RWPE2 (cell line): ENCODE data around the gene PUM1.

Source experiments
- ATAC-seq: fragments of 200-7000 bp; cut with Tn5 transposase; 3 replicates; pipeline ENCODE4 v1.9.1; 2021; ENCODE audit warnings: low read depth
- DNase-seq: peaks from one replicate; pipeline ENCODE4 v3.0.0-alpha.2; 2020; ENCODE audit warnings: low spot score
- H3K27ac ChIP-seq: fragments of 450-650 bp; 2 replicates; pipeline ENCODE4 v1.5.1; 2017; ENCODE audit warnings: mild to moderate bottlenecking; ENCODE audit not compliant: poor library complexity, severe bottlenecking
- H3K27me3 ChIP-seq: fragments of 250-450 bp; sonication (Bioruptor Pico); 2 replicates; pipeline ENCODE4 v1.5.1; 2021; ENCODE audit warnings: mild to moderate bottlenecking, moderate library complexity; ENCODE audit not compliant: insufficient read depth, poor library complexity, severe bottlenecking
- H3K36me3 ChIP-seq: fragments of 250-450 bp; sonication (Bioruptor Pico); 2 replicates; pipeline ENCODE4 v1.5.1; 2020; ENCODE audit warnings: low read depth, mild to moderate bottlenecking, moderate library complexity
- H3K4me1 ChIP-seq: fragments of 250-450 bp; sonication (Bioruptor Pico); 2 replicates; pipeline ENCODE4 v1.5.1; 2021; ENCODE audit warnings: mild to moderate bottlenecking, moderate library complexity; ENCODE audit not compliant: insufficient read depth, poor library complexity, severe bottlenecking
- H3K4me3 ChIP-seq: fragments of 250-450 bp; sonication (Bioruptor Pico); 2 replicates; pipeline ENCODE4 v1.5.1; 2021; ENCODE audit warnings: mild to moderate bottlenecking, moderate library complexity; ENCODE audit not compliant: severe bottlenecking
- H3K9me3 ChIP-seq: fragments of 250-450 bp; sonication (Bioruptor Pico); 2 replicates; pipeline ENCODE4 v1.5.1; 2021; ENCODE audit warnings: mild to moderate bottlenecking, moderate library complexity; ENCODE audit not compliant: severe bottlenecking
- CTCF ChIP-seq: fragments of 450-650 bp; IDR thresholded peaks from one replicate; pipeline ENCODE4 v1.5.1; 2017; ENCODE audit warnings: mild to moderate bottlenecking, moderate library complexity; ENCODE audit not compliant: poor library complexity, severe bottlenecking

PUM1 gene

GRCh38 chr1:31038360-31038759 lies 27.2 kb downstream of the PUM1 start:
- Histone ChIP-seq H3K27ac (peak overlapping the region; percentile 5), H3K27me3 (no peaks in the 10 kb centered on the region), H3K4me3 (no peak overlapping the region), H3K9me3 (no peaks in the 10 kb centered on the region), H3K4me1 (peaks cover 62% of the 10 kb centered on the region), H3K36me3 (peaks cover 62% of the 10 kb centered on the region)
- peak; percentile 72 for ATAC-seq
- no peak for DNase-seq
- no peak for TF ChIP-seq CTCF

GRCh38 chr1:31036749-31037500 lies 28.6 kb downstream of the PUM1 start:
- Histone ChIP-seq H3K27me3 (no peaks in the 10 kb centered on the region), H3K36me3 (peaks cover 56% of the 10 kb centered on the region), H3K27ac (no peak overlapping the region), H3K9me3 (no peaks in the 10 kb centered on the region), H3K4me3 (no peak overlapping the region), H3K4me1 (peaks cover 54% of the 10 kb centered on the region)
- no peak for TF ChIP-seq CTCF
- no peak for DNase-seq
- ATAC-seq, result 0 out of 3 replicates have a peak, but pooled peaks have one; percentile 10

- Histone ChIP-seq H3K36me3 (peaks cover 68% of the 10 kb centered on the region), H3K27me3 (no peaks in the 10 kb centered on the region), H3K4me3 (no peak overlapping the region), H3K27ac (peak overlapping the region; percentile 0), H3K9me3 (no peaks in the 10 kb centered on the region), H3K4me1 (peaks cover 43% of the 10 kb centered on the region)
- DNase-seq (no peak), ATAC-seq (no peak)
- TF ChIP-seq CTCF, result no peak
Measured at GRCh38 chr1:31033598-31033997, 31.9 kb downstream of the PUM1 start.

- Histone ChIP-seq H3K4me1 (peaks cover 42% of the 10 kb centered on the region), H3K27ac (no peak overlapping the region), H3K4me3 (no peak overlapping the region), H3K27me3 (no peaks in the 10 kb centered on the region), H3K36me3 (peaks cover 66% of the 10 kb centered on the region), H3K9me3 (no peaks in the 10 kb centered on the region)
- TF ChIP-seq CTCF, result no peak
- no peak for DNase-seq
- no peak for ATAC-seq
Measured at GRCh38 chr1:31032266-31032665, 33.3 kb downstream of the PUM1 start.
